WTC11 (cell line): Measurements from ENCODE around the gene ZDHHC11. TPM values are rescaled to one million over a fixed set of nuclear protein-coding genes. Genes with fewer than 3 reads are reported as not detected.
A peak's percentile ranks its signal among the peaks of the same experiment; 100 is the strongest.
"Not testable (repeated sequence)": the region's sequence is repeated elsewhere in the genome, so short reads cannot be mapped to it uniquely, and the experiment has no call there.

ENCODE experiments used
- ATAC-seq: fragments of 200-7000 bp; cut with Tn5 transposase; 2 replicates; pipeline ENCODE4 v1.10.0; 2021; ENCODE audit warnings: mild to moderate bottlenecking, moderate library complexity
- CTCF ChIA-PET: fragments of 300-600 bp; sonication (Branson Sonifier 250); formaldehyde crosslinking; loops from one replicate; lab custom pipeline; 2021; ENCODE audit warnings: antibody characterized with exemption; lab: Charles Lee
- POLR2A ChIA-PET: fragments of 350-600 bp; sonication (Branson Sonifier 250); formaldehyde crosslinking; loops from one replicate; lab custom pipeline; 2021; ENCODE audit warnings: antibody characterized with exemption; lab: Charles Lee
- DNase-seq: peaks from one replicate; pipeline ENCODE4 v3.0.0; 2021; ENCODE audit warnings: low spot score
- H3K27ac Mint-ChIP-seq: 2 replicates; pipeline ENCODE4 v1.8.0; 2021; ENCODE audit warnings: mixed read lengths
- H3K27me3 Mint-ChIP-seq: 2 replicates; pipeline ENCODE4 v1.8.0; 2021; ENCODE audit warnings: low read depth, mild to moderate bottlenecking, moderate library complexity, mixed read lengths
- H3K36me3 Mint-ChIP-seq: 2 replicates; pipeline ENCODE4 v1.8.0; 2021; ENCODE audit warnings: mixed read lengths
- H3K4me1 Mint-ChIP-seq: 2 replicates; pipeline ENCODE4 v1.8.0; 2022; ENCODE audit warnings: mixed read lengths
- H3K4me3 Mint-ChIP-seq: 2 replicates; pipeline ENCODE4 v1.8.0; 2021; ENCODE audit warnings: mild to moderate bottlenecking, moderate library complexity, mixed read lengths
- H3K9me3 Mint-ChIP-seq: 2 replicates; pipeline ENCODE4 v1.8.0; 2021; ENCODE audit warnings: mixed read lengths
- CBFB ChIP-seq: sonication (generic); formaldehyde crosslinking; IDR thresholded peaks from 2 replicates; pipeline ENCODE4 v1.8.1; 2022; ENCODE audit warnings: mild to moderate bottlenecking, low read depth, missing genetic modification reagents
- TEAD1 ChIP-seq: sonication (generic); formaldehyde crosslinking; IDR thresholded peaks from 2 replicates; pipeline ENCODE4 v1.8.0; 2022; ENCODE audit warnings: mild to moderate bottlenecking, missing genetic modification reagents
- TP53 ChIP-seq: sonication (generic); formaldehyde crosslinking; IDR thresholded peaks from 2 replicates; pipeline ENCODE4 v1.8.1; 2023; ENCODE audit warnings: mild to moderate bottlenecking, missing genetic modification reagents
- ZNF263 ChIP-seq: sonication (generic); formaldehyde crosslinking; IDR thresholded peaks from 2 replicates; pipeline ENCODE4 v1.8.1; 2022; ENCODE audit warnings: low read depth, mild to moderate bottlenecking, moderate library complexity, missing genetic modification reagents
- ZNF281 ChIP-seq: sonication (generic); formaldehyde crosslinking; IDR thresholded peaks from 2 replicates; pipeline ENCODE4 v1.8.0; 2023; ENCODE audit warnings: mild to moderate bottlenecking, missing genetic modification reagents
- ZNF425 ChIP-seq: fragments of 250-450 bp; sonication (Bioruptor Pico); conservative IDR thresholded peaks from 2 replicates; pipeline ENCODE4 v1.9.0; 2021; ENCODE audit warnings: mild to moderate bottlenecking
- total RNA-seq: library from RNA; stranded (reverse); gene quantifications from 3 replicates; pipeline ENCODE4 v1.2.3, GENCODE V29; 2021

Gene ZDHHC11
- total RNA-seq, 1 experiment from 2014 or later = 21.4 TPM

- no peak for TF ChIP-seq ZNF425 (CRISPR knock-in tag)
- no peak for TF ChIP-seq TEAD1 (CRISPR knock-in tag)
- TF ChIP-seq ZNF263 (CRISPR knock-in tag) = no peak
Observed at GRCh38 chr5:815449-815848, 35.3 kb downstream of the ZDHHC11 start (continued).

GRCh38 chr5:813575-813974 is 37.2 kb downstream of the ZDHHC11 start:
- H3K4me3 Mint-ChIP-seq, H3K9me3 Mint-ChIP-seq, H3K27me3 Mint-ChIP-seq, H3K4me1 Mint-ChIP-seq, POLR2A ChIA-PET, CTCF ChIA-PET, DNase-seq, H3K27ac Mint-ChIP-seq, ATAC-seq: not testable (repeated sequence)
- H3K36me3 Mint-ChIP-seq = peaks cover 11% of the 10 kb centered on the region

GRCh38 chr5:811384-811783 is 39.4 kb downstream of the ZDHHC11 start:
- DNase-seq, CTCF ChIA-PET, H3K36me3 Mint-ChIP-seq, H3K27ac Mint-ChIP-seq, H3K4me3 Mint-ChIP-seq, H3K27me3 Mint-ChIP-seq, POLR2A ChIA-PET, H3K4me1 Mint-ChIP-seq, H3K9me3 Mint-ChIP-seq: not testable (repeated sequence)
- ATAC-seq = peak; percentile 97

- H3K27ac Mint-ChIP-seq, H3K4me3 Mint-ChIP-seq, DNase-seq, H3K4me1 Mint-ChIP-seq, H3K36me3 Mint-ChIP-seq, CTCF ChIA-PET, POLR2A ChIA-PET: not testable (repeated sequence)
- Mint-ChIP-seq H3K27me3 (peaks cover 16% of the 10 kb centered on the region), H3K9me3 (peaks cover 24% of the 10 kb centered on the region)
- ATAC-seq = peak; percentile 11; the same call in 1 of the 2 replicates
Observed at GRCh38 chr5:807719-808514, 42.9 kb downstream of the ZDHHC11 start.

- ATAC-seq = no peak
- Mint-ChIP-seq H3K4me1 (peaks cover 12% of the 10 kb centered on the region), H3K27ac (no peak overlapping the region), H3K9me3 (peaks cover 35% of the 10 kb centered on the region), H3K36me3 (peaks cover 8% of the 10 kb centered on the region), H3K27me3 (peaks cover 25% of the 10 kb centered on the region), H3K4me3 (no peak overlapping the region)
- no peak for DNase-seq
- CTCF ChIA-PET = no interaction called here
- TF ChIP-seq ZNF281 (CRISPR knock-in tag) (no peak), TP53 (no peak), CBFB (CRISPR knock-in tag) (no peak), ZNF263 (CRISPR knock-in tag) (no peak)
- POLR2A ChIA-PET = no interaction called here
Observed at GRCh38 chr5:801472-801871, 49.3 kb downstream of the ZDHHC11 start.

GRCh38 chr5:801055-801454 is 49.7 kb downstream of the ZDHHC11 start:
- H3K27ac Mint-ChIP-seq, H3K4me3 Mint-ChIP-seq, CTCF ChIA-PET, ATAC-seq, POLR2A ChIA-PET, DNase-seq, H3K36me3 Mint-ChIP-seq: not testable (repeated sequence)
- H3K9me3 Mint-ChIP-seq = peaks cover 35% of the 10 kb centered on the region
- H3K4me1 Mint-ChIP-seq = peaks cover 12% of the 10 kb centered on the region
- peaks cover 26% of the 10 kb centered on the region for H3K27me3 Mint-ChIP-seq

GRCh38 chr5:798505-799138 is 52.2 kb downstream of the ZDHHC11 start:
- H3K9me3 Mint-ChIP-seq = peaks cover 36% of the 10 kb centered on the region
- peaks cover 12% of the 10 kb centered on the region for H3K4me1 Mint-ChIP-seq
- H3K27ac Mint-ChIP-seq, CTCF ChIA-PET, H3K4me3 Mint-ChIP-seq, POLR2A ChIA-PET, DNase-seq: not testable (repeated sequence)
- H3K36me3 Mint-ChIP-seq = peaks cover 26% of the 10 kb centered on the region
- peaks cover 30% of the 10 kb centered on the region for H3K27me3 Mint-ChIP-seq
- ATAC-seq = peak; percentile 49; the same call in 1 of the 2 replicates

- DNase-seq, H3K27ac Mint-ChIP-seq, POLR2A ChIA-PET, H3K4me3 Mint-ChIP-seq, CTCF ChIA-PET: not testable (repeated sequence)
- Mint-ChIP-seq H3K4me1 (peaks cover 16% of the 10 kb centered on the region), H3K27me3 (peaks cover 35% of the 10 kb centered on the region), H3K9me3 (peaks cover 38% of the 10 kb centered on the region), H3K36me3 (peaks cover 33% of the 10 kb centered on the region)
- peak; percentile 62 for ATAC-seq
Observed at GRCh38 chr5:797986-798385, 52.8 kb downstream of the ZDHHC11 start.
